NCI-H69 (cell line): ENCODE data around the gene TNIK.

Experiments
- DNase-seq: peaks from one replicate; lab custom pipeline; 2025; lab: John Stamatoyannopoulos, UW

The TNIK gene

DNA sequence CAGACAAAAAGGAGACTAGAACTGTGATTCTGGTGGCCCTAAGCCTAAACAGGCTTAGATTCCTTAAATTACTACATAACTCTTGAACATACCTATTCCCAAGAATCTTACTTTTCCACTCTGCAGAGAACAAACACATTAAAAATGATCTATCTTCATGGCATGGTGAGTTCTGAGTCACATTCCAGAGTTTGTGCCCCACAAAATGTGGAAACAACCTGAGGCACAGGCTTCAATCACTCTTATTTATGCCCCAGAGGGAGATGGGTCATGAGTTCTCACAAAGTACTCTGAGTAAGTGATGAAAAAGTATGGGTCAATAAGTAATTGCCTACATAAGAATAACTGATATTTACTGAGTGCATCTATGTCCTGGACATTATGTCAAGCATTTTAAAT lies 296.1 kb downstream of the TNIK start:
- DNase-seq, result no peak

- no peak for DNase-seq
Measured at GRCh38 chr3:171163101-171164066, 296.8 kb downstream of the TNIK start.

DNA sequence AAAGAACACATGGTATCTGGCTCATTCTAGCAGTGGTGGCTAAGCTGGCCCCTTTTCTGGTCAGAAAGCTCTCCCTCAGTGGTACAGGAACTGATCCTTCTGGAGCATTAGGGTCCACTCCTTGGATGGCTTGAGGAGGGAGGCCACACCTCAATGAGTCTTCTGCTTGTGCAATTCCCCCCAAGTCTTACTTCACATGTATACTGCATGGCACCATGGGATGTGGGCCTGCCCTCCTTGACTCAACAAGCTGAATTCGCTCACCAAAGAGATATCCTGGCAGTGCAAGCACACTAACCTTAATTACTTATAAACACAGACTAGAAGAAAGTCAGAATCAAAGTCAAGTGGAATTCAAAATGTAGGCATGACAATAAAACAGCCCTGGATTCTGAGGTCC lies 299.9 kb downstream of the TNIK start:
- no peak for DNase-seq

GRCh38 chr3:171159822-171160157 lies 300.4 kb downstream of the TNIK start:
- DNase-seq, result no peak

DNA sequence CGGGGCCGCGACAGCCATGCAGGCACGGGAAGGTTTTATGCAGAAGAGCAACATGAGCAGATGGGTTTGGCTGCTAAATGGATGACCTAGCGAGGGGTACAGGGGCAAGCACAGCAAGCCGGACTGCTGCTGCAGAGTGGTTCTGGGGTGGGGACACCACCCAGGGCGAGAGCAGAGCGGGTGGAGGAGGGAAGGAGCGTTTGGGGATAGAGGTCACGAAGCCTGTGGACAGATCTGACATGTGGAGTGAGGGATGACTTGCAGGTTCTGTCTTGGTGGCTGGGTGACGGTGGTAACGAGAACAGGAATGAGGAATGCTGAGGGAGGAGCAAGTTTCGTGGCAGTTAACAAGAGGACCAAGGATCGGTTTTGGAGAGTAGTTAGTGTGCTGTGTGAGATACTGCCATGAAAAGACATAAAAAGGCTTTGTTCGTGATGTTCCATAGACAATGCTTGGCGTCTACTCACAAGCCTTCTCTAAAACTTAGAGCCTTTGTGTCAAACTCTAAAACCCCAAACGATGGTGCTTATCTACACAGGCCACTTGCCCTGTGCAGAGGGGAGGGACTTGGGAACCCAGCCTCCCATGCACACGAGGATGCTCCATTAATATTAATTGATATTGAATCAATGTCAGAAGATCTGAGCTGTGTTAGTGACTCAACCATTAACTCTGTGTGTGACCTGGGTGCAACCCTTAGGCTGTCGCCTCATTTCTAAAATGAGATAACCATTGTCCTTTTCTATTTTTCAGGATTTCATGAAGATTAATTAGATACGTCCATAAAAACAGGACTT lies 301.0 kb downstream of the TNIK start:
- no peak for DNase-seq

- no peak for DNase-seq
Measured at GRCh38 chr3:171157980-171158379, 302.2 kb downstream of the TNIK start.

- no peak for DNase-seq
Measured at GRCh38 chr3:171157286-171157685, 302.9 kb downstream of the TNIK start.

DNA sequence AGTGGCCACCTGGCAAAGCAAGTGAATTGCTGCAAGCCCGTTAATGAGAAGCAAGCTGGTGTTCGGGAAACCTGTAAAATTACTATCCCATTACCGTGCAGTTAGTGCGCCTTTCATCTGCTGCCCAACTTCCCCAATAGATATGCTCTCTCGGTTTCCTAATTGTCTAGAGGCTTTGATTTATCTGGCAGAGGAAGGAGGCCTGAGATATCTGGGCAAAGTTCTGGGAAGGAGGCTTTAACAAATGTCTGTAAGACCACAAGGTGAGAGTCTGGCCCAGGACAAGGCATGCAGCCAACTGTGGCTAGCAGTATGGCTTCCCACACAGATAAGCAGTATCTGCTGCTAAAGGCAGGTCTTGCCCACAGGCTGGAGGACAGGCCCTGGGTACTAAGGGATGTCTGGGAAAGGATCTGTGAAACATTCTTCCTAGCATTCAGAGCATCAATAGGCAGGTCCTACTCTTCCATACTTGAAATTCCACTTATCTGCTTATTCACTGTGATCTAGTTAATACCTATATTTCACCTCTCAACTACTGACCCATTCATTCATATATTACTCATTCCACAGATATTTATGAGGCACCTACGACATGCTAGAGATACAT lies 303.7 kb downstream of the TNIK start:
- DNase-seq, result no peak

GRCh38 chr3:171155122-171155700 lies 305.0 kb downstream of the TNIK start:
- no peak for DNase-seq

DNA sequence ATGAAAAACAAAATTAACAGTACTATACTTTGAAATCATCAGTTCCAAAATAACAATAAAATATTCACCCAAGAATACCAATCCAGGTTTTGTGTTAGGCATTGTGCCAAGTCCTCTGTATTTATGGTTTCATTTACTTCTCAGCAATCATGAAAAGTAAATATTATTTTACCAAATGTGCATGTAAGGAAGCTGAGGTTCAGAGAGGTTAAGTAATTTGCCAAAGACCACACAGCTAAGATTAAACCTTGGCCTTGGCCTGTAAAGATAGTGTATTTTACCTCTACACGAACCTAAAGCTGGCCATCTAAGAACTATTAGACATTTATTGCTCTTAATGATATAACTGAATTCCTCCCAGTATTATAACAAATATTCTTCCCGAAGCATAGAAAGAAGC lies 309.3 kb downstream of the TNIK start:
- DNase-seq, result no peak

GRCh38 chr3:171149526-171150116 lies 310.6 kb downstream of the TNIK start:
- no peak for DNase-seq

DNA sequence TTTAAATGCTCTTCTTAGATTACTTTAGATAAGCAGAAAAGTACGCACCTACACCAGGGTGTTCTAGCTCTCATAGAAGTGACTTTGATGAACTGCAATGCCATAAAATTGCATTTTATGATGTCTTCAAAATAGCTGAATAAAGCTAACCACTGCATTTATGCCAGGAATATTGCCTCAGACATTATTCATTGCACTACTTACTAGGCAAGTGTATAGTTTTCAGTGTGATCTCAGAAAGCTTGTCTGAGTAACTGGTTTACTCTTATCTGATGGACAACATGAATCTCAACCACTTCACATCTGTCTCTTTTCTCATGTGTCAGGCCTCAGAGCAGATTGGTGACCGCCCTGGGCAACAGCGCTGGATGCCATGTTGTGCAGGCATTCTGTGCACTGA lies 314.4 kb downstream of the TNIK start:
- DNase-seq, result no peak

DNA sequence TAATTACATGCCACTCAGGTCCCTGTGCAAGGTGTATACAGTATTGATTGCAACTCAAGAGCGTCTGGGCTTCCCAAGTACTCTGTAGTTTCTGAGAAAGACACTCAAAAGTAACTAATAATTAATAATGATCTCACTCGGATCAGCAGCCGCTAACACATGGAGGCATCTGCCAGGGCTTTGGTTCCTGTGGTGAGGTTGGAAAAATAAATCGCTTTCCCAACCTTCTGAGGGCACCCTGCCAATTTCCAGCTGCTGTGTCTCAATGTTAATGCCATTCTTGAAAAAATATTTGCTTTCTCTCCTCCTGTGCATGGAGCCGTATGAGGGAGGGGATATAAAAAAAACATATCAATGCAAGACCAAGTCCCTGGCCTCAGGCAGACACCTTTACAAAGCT lies 317.2 kb downstream of the TNIK start:
- DNase-seq, result peak; percentile 52

- DNase-seq, result no peak
Measured at GRCh38 chr3:171140246-171140645, 320.0 kb downstream of the TNIK start.

DNA sequence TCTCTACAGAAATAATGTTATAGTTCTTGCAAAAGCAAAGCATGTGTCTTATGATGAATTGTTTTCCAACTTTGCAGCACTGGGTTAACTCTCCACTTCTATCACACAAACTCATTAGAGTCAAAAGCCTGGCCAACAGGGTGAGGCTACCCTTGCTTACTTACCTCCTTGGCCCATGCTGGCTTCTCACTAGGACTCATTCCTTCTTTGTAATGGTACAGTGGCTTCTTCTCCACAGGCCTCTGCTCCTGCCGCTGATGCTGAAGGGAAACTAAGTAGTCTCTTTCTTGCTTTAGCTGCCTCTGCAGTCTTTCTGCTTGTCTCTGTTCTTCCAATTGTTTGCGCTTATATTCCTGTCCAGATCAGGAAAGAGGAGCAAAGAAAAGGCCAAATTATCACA lies 322.2 kb downstream of the TNIK start:
- no peak for DNase-seq

DNA sequence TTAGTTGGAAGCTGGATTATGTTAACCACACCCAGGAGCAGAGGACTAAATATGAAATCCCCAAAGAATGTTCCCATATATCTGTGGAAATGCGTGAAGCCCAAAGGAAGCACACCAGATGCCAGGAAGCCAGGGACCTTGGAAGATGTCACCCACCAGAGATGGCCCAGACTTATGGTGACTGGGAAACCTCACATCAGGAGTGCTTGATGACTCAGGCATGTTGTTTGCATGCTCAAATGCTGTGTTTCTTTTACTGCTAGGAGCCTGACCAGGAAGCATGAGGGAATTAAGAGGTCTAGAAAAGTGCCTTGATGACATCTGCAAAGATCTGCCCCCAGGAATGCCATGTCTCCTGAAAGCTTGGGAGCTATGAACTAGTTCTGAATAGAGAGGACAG lies 324.7 kb downstream of the TNIK start:
- DNase-seq, result no peak

GRCh38 chr3:171133796-171134569 lies 326.2 kb downstream of the TNIK start:
- DNase-seq, result no peak

GRCh38 chr3:171133337-171133736 lies 326.9 kb downstream of the TNIK start:
- no peak for DNase-seq

- no peak for DNase-seq
Measured at GRCh38 chr3:171132873-171133272, 327.3 kb downstream of the TNIK start.

DNA sequence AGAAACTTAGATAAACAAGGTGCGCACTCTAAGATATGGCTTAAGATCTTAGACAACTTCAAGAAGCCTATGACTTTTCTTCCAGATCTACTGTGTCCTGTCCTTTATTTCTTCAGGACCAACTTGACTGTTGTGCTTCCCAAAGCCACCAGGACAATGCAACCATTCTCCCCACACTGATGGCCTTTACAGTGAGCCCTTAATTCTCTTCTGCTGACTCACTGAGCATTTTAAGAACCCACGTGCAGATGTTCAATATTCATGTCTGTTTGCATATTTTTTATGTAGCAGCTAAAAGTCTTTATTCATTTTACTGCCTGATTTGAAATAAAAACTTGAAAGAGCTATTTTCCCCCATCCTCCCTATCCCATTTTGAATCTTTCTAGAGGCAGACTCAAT lies 330.4 kb downstream of the TNIK start:
- no peak for DNase-seq

- no peak for DNase-seq
Measured at GRCh38 chr3:171127611-171128010, 332.6 kb downstream of the TNIK start.
